ENCODE data around the gene CPSF4.

The CPSF4 gene

DNA sequence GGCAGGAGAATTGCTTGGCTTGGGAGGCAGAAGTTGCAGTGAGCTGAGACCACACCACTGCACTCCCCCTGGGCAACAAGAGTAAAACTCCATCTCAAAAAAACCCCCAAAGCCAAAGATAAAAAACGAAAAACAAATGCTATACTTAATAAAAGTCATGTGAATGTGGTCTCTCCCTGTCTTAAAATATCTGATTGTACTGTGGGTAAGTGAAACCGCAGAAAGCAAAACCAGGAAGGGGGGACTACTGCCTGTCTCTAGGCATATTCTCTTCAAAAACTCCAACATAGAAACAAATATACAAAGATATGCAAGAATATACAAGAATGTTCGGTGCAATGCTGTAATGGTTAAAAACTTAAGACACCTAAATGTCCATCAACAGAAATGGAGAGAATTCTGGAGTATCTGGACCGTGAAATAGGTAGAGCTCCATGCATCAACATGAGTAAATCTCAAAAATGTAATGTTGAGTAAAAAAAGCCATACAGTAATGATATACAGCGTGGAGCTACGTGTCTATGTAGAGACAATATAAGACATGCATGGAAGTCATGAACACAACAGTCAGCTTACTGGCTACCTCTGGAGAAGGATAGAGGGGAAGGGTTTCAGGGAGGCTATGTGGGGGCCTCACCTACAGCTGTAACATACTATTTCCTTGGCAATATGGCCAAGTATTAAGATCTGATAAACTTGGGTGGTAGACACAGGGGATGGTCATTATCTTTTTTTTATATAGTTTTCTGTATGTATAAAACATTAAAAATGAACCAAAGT, 59.2 kb downstream of the CPSF4 start:
- DNase-seq = no peak

DNA sequence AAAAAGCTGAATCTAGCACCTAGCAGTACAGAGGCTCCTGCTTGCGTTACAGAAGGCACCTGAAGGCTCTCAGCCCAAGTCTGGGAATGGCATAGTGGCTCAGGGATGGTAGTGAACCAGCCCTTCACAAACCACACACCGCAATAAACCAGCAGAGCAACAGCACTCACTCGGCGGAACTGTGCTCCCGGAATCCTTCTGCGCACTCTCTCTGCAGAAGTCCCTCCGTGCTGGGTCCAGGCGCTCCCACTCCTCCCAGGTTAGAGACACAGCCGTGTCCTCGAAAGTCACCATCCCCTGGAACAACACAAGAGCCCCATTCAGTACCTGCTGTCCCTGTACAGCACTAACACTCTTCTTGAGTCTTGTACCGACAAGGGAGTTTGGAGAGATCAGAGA, 59.8 kb downstream of the CPSF4 start:
- DNase-seq = no peak

DNA sequence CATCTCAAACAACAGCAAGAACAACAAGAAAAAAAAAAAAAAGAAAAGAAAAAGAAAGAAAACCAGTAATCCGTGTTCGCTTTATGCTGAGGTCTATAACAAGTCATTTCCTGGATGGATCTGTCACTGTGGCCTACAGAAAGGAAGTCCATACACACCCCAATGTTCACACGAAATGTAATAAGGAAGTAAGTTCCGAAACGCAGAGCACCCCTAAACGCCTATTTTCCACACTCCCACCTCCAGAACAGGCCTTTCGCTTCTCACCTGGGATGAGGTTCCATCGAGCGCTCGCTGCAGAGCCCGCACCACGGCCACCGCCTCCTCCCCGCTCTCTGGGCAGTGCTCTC, 60.6 kb downstream of the CPSF4 start:
- DNase-seq = peak; percentile 34

DNA sequence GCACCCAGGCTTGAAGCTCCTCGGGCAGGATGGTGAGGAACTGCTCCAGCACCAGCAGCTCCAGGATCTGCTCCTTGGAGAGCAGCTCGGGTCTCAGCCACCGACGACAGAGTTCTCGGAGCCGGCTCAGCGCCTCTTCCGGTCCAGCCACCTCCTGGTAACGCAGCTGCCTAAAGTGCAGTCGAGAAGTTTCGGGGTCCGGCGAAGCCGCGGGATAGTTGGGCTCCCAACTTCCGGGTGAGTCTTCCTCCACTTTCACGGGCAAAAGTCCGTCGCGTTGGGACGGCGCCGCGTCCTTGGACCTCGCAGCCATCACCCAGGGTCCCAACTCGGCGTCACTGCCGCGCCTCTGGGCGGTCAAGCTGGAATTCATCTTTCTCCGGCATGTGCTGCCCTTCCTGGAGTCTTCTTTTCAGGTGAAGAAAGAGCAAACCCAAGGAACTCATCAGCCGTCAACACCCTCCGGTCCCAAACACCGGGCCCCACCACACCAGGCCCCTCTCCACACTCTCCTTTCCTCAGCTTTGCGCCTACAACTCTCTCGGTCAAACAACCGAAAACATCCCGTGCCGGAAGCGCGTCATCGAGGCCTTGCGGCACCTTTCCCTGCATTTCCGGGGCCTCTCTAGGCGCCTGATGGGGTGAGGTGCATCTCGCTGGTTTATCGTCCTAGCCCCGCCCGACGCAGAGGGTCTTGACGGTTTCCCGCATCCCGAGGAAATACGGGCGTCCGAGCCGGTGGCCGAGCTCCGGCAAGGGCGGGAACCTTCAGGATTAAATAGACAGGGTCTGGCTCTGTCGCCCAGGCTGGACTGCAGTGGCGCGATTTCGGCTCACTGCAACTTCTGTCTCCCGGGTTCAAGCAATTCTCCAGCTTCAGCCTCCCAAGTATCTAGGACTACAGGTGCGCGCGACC, 61.2 kb downstream of the CPSF4 start, which contains the start of gene ZNF394:
Gene ZNF394 (minus strand): TSS at position 561 of the 916 bp plus-strand sequence. CDS start 188 bp downstream, at position 373.
- peak; percentile 94 for DNase-seq

DNA sequence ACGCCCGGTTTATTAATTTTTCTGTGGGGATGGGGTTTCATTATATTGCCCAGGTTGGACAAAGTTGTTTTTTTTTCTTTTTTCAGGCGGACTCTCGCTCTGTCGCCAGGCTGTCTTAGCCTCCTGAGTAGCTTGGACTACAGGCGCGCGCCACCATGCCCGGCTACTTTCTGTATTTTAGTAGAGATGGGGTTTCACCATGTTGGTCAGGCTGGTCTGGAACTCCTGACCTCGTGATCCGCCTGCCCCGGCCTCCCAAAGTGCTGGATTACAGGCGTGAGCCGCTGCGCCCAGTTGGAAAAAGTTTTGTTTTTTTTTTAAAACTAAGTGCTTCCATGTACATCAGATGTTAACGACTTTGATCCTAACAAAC, 61.9 kb downstream of the CPSF4 start:
- no peak for DNase-seq

DNA sequence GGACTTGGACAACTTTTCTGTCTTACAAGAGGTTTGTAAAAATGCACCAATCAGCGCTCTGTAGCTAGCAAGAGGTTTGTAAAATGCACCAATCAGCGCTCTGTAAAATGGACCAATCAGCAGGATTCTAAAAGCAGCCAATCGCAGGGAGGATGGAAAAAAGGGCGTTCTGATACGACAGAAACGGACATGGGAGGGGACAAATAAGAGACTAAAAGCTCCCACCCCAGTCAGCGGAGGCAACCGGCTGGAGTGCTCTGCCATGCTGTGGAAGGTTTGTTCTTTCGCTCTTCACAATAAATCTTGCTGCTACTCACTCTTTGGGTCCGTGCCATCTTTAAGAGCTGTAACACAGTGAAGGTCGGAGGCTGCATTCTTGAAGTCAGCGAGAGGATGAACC, 62.5 kb downstream of the CPSF4 start:
- peak; percentile 14 for DNase-seq

DNA sequence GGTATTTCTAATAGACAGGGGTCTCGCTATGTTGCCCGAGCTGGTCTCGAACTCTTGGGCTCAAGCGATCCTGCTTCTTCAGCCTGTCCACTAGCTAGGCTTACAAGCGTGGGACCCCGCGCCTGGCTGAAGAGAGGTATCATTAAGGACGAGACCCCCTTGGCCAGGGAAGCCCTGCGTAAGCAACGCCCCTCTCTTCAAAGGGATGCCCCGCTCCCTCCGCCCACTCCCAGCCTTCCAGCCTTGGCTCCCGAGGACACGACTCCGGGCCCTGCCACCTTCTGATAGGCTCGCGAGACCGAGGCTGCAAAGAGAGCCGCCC, 65.5 kb downstream of the CPSF4 start:
- DNase-seq = no peak

DNA sequence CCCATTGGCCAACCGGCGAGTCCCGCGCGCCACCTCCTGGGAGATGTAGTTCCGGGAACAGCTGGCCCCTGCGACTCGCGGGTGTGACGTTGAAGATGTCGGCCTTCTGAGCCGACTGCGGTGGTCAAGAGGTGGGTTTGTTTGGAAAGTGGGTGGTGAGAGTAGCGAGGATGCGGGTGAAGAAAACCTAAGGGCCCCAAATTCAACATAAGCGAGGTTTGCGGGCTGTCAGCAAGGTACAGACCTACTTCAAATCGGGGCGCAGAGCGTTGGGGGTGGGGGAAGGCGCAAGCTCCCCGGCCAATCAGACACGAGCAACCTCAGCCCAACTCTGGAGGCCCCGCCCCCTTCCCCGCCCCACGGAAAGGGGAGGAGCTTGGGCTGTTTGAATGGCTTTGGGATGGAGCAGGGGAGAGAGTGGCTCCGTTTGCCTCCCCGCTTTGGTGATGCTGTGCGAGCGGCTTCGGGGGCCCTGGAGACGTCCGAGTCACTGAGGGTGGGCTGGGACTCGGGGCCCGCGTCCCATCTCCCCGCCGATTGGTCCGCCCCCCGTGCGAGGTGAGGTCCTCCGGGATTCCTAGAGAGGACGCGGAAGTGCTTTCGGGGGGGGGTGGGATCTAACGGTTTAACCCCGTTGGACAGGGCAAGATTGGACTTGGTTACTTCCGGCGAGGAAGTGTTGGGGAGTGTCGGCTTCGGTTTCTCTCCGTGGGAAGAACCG, 66.0 kb downstream of the CPSF4 start, which contains the start of gene ZKSCAN5:
Gene ZKSCAN5 (plus strand): TSS at position 60 of the 721 bp plus-strand sequence. CDS start 1,383 bp downstream, outside the sequence.
- DNase-seq = peak; percentile 98

DNA sequence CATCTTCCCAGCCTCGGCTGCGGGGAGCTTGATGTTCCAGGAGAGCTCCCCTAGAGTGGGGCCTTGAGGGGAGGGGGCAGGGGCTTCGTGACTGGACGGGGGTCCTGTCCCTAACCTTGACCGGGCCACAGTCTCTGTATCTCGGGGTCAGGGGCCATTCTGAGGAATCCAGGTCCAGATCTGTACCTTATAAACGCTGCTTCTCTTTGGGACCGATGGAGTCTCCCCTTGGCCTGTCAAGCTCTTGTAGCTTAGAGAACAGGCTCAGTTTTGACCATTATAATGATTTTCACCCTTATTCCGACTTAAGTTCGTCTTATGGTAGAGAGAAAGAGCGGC, 66.5 kb downstream of the CPSF4 start:
- no peak for DNase-seq
